ENCODE data around the gene NSD2. TPM values are rescaled to one million over a fixed set of nuclear protein-coding genes. Genes with fewer than 3 reads are reported as not detected.

Gene NSD2
- total and polyA plus RNA-seq, 2 donors (not counting 1 experiment from before 2014, with no cell fraction given): 26.6 to 68.4 TPM

- Histone ChIP-seq H3K9ac (ENCODE audit: insufficient read depth, low read length) (no peak overlapping the region), H3K4me3 (replicated peaks in 1 of 4; ENCODE audit: control extremely low read depth in 1 of 4, insufficient read depth in 1 of 4, low read depth in 3 of 4, low read length in 4 of 4) (no peak overlapping the region), H2AFZ (ENCODE audit: low read length) (no peak overlapping the region), H3K36me3 (ENCODE audit: control insufficient read depth, insufficient read depth, low read length) (peaks cover 18% of the 10 kb centered on the region), H3K27me3 (ENCODE audit: control insufficient read depth, insufficient read depth, low read length) (no peaks in the 10 kb centered on the region), H4K20me1 (ENCODE audit: control insufficient read depth, extremely low read depth, insufficient read depth, low read length) (peaks cover 2% of the 10 kb centered on the region), H3K9me3 (ENCODE audit: control insufficient read depth, insufficient read depth, low read depth, low read length) (no peaks in the 10 kb centered on the region), H3K4me1 (ENCODE audit: control insufficient read depth, extremely low read depth, insufficient read depth, low read length) (peaks cover 21% of the 10 kb centered on the region), H3K4me2 (ENCODE audit: extremely low read depth, insufficient read depth, low read length) (no peak overlapping the region), H3K27ac (ENCODE audit: insufficient read depth, low read length) (no peak overlapping the region), H3K79me2 (ENCODE audit: control insufficient read depth, insufficient read depth, low read length) (peaks cover 28% of the 10 kb centered on the region)
- no peak for DNase-seq (ENCODE audit: low read depth in 2 of 2)
- TF ChIP-seq, protein P1, sequence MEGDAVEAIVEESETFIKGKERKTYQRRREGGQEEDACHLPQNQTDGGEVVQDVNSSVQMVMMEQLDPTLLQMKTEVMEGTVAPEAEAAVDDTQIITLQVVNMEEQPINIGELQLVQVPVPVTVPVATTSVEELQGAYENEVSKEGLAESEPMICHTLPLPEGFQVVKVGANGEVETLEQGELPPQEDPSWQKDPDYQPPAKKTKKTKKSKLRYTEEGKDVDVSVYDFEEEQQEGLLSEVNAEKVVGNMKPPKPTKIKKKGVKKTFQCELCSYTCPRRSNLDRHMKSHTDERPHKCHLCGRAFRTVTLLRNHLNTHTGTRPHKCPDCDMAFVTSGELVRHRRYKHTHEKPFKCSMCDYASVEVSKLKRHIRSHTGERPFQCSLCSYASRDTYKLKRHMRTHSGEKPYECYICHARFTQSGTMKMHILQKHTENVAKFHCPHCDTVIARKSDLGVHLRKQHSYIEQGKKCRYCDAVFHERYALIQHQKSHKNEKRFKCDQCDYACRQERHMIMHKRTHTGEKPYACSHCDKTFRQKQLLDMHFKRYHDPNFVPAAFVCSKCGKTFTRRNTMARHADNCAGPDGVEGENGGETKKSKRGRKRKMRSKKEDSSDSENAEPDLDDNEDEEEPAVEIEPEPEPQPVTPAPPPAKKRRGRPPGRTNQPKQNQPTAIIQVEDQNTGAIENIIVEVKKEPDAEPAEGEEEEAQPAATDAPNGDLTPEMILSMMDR (conservative IDR thresholded peaks at IDR 0.05 in 1 of 2, IDR thresholded peaks at IDR 0.05 in 1 of 2; ENCODE audit: low read depth in 1 of 2, low read length in 2 of 2): no peak
- TF ChIP-seq EZH2 (IDR thresholded peaks at IDR 0.05; ENCODE audit: low read length, missing control alignments): no peak
These were observed 29.8 kb upstream of the NSD2 start for GRCh38 chr4:1841201-1841886.

DNA sequence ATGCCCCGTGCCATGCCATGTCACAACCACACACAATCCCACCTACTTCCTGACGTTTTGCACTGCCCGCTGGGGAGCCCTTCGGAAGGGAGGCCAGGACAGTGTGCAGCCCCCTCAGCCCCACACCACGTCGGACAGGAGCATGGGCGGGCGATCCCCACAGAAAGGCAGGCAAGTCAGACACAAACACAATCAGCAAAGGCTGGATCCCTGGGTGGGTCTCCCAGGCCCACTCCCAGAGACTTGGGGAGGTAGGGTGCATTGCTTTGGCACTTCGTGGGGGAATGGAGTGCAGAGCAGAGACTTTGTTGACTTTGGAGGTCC is 29.3 kb upstream of the NSD2 start:
- Histone ChIP-seq H4K20me1 (ENCODE audit: control insufficient read depth, extremely low read depth, insufficient read depth, low read length) (peaks cover 2% of the 10 kb centered on the region), H3K4me3 (replicated peaks in 1 of 4; ENCODE audit: control extremely low read depth in 1 of 4, insufficient read depth in 1 of 4, low read depth in 3 of 4, low read length in 4 of 4) (no peak overlapping the region), H3K9me3 (ENCODE audit: control insufficient read depth, insufficient read depth, low read depth, low read length) (no peaks in the 10 kb centered on the region), H3K27ac (ENCODE audit: insufficient read depth, low read length) (no peak overlapping the region), H3K27me3 (ENCODE audit: control insufficient read depth, insufficient read depth, low read length) (no peaks in the 10 kb centered on the region), H2AFZ (ENCODE audit: low read length) (no peak overlapping the region), H3K4me2 (ENCODE audit: extremely low read depth, insufficient read depth, low read length) (no peak overlapping the region), H3K79me2 (ENCODE audit: control insufficient read depth, insufficient read depth, low read length) (peaks cover 28% of the 10 kb centered on the region), H3K36me3 (ENCODE audit: control insufficient read depth, insufficient read depth, low read length) (peaks cover 16% of the 10 kb centered on the region), H3K4me1 (ENCODE audit: control insufficient read depth, extremely low read depth, insufficient read depth, low read length) (peaks cover 21% of the 10 kb centered on the region), H3K9ac (ENCODE audit: insufficient read depth, low read length) (no peak overlapping the region)
- TF ChIP-seq, protein P1 (conservative IDR thresholded peaks at IDR 0.05 in 1 of 2, IDR thresholded peaks at IDR 0.05 in 1 of 2; ENCODE audit: low read depth in 1 of 2, low read length in 2 of 2): no peak
- no peak for TF ChIP-seq EZH2 (IDR thresholded peaks at IDR 0.05; ENCODE audit: low read length, missing control alignments)
- no peak for DNase-seq (ENCODE audit: low read depth in 2 of 2)

DNA sequence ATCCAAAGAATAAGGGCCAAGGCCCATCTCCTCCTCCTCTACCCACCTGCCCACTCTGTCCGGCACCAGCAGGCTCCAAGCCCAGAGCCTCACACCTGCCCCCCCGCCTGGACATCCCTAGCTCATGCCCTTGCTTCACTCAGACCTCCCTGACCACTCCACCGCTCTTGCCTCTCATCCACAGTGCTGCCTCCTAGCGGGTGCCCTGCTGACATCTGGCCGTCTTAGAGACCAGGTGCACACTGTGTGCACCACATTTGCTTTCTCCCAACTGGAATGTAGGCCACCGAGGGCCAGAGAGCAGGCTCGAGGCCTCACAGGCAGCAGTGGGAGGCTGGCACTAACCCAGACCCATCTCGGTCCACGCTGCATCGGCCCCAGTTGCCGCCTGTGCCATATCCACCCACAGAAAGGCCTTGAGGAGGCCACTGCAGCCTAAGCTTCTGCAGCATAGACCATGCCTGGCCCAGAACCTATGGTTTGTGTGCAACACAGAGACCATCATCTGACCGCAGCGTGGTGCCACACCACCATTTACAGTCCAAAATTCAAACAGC is 28.8 kb upstream of the NSD2 start:
- Histone ChIP-seq H3K4me3 (replicated peaks in 1 of 4; ENCODE audit: control extremely low read depth in 1 of 4, insufficient read depth in 1 of 4, low read depth in 3 of 4, low read length in 4 of 4) (no peak overlapping the region), H3K79me2 (ENCODE audit: control insufficient read depth, insufficient read depth, low read length) (peaks cover 28% of the 10 kb centered on the region), H2AFZ (ENCODE audit: low read length) (no peak overlapping the region), H3K27ac (ENCODE audit: insufficient read depth, low read length) (peak overlapping the region; percentile 61), H3K4me2 (ENCODE audit: extremely low read depth, insufficient read depth, low read length) (peak overlapping the region; percentile 44), H3K9ac (ENCODE audit: insufficient read depth, low read length) (no peak overlapping the region), H3K9me3 (ENCODE audit: control insufficient read depth, insufficient read depth, low read depth, low read length) (no peaks in the 10 kb centered on the region), H3K27me3 (ENCODE audit: control insufficient read depth, insufficient read depth, low read length) (no peaks in the 10 kb centered on the region), H4K20me1 (ENCODE audit: control insufficient read depth, extremely low read depth, insufficient read depth, low read length) (peaks cover 2% of the 10 kb centered on the region), H3K4me1 (ENCODE audit: control insufficient read depth, extremely low read depth, insufficient read depth, low read length) (peaks cover 21% of the 10 kb centered on the region), H3K36me3 (ENCODE audit: control insufficient read depth, insufficient read depth, low read length) (peaks cover 16% of the 10 kb centered on the region)
- no peak for TF ChIP-seq EZH2 (IDR thresholded peaks at IDR 0.05; ENCODE audit: low read length, missing control alignments)
- TF ChIP-seq, protein P1 (conservative IDR thresholded peaks at IDR 0.05 in 1 of 2, IDR thresholded peaks at IDR 0.05 in 1 of 2; ENCODE audit: low read depth in 1 of 2, low read length in 2 of 2): no peak
- DNase-seq (ENCODE audit: low read depth in 2 of 2): peak in 1 of 2 donors; percentile 15

Data from fibroblast of lung (primary cell).